HS-27A (cell line): Measurements from ENCODE around the gene FOSL1.

Experiments used
- DNase-seq: peaks from one replicate; pipeline ENCODE4 v3.0.0-alpha.2; 2012; ENCODE audit warnings: low read depth, missing footprints

FOSL1 gene

GRCh38 chr11:65900125-65900898, at the start of gene FOSL1:
TSS of gene FOSL1 (minus strand) at chr11:65900388. CDS start at chr11:65900339, 49 bp downstream.
- no peak for DNase-seq

GRCh38 chr11:65947603-65948125, 47.5 kb upstream of the FOSL1 start:
- DNase-seq = no peak

- DNase-seq = no peak
Observed at GRCh38 chr11:65947133-65947532, 46.9 kb upstream of the FOSL1 start.

- DNase-seq = no peak
Observed at GRCh38 chr11:65946655-65947054, 46.5 kb upstream of the FOSL1 start.

- DNase-seq = no peak
Observed at GRCh38 chr11:65945941-65946558, 45.9 kb upstream of the FOSL1 start.

GRCh38 chr11:65945430-65945911, 45.3 kb upstream of the FOSL1 start, which contains the start of gene TSGA10IP:
TSS of gene TSGA10IP (plus strand) at chr11:65945480. CDS start at chr11:65945676, 196 bp downstream.
- no peak for DNase-seq

- no peak for DNase-seq
Observed at GRCh38 chr11:65944767-65945166, 44.6 kb upstream of the FOSL1 start.

- DNase-seq = no peak
Observed at GRCh38 chr11:65944191-65944590, 44.0 kb upstream of the FOSL1 start.

- DNase-seq = no peak
Observed at GRCh38 chr11:65942531-65942930, 42.3 kb upstream of the FOSL1 start.

GRCh38 chr11:65941720-65942310, 41.6 kb upstream of the FOSL1 start:
- DNase-seq = no peak

GRCh38 chr11:65937766-65938165, 37.6 kb upstream of the FOSL1 start:
- DNase-seq = no peak

- no peak for DNase-seq
Observed at GRCh38 chr11:65934014-65934413, 33.8 kb upstream of the FOSL1 start.

- DNase-seq = no peak
Observed at GRCh38 chr11:65932558-65932919, 32.4 kb upstream of the FOSL1 start.

- no peak for DNase-seq
Observed at GRCh38 chr11:65931773-65932557, 31.8 kb upstream of the FOSL1 start.

- no peak for DNase-seq
Observed at GRCh38 chr11:65928667-65929066, 28.5 kb upstream of the FOSL1 start.

- DNase-seq = no peak
Observed at GRCh38 chr11:65927904-65928397, 27.8 kb upstream of the FOSL1 start.

GRCh38 chr11:65925397-65925796, 25.2 kb upstream of the FOSL1 start:
- no peak for DNase-seq

- no peak for DNase-seq
Observed at GRCh38 chr11:65922565-65922964, 22.4 kb upstream of the FOSL1 start.

- no peak for DNase-seq
Observed at GRCh38 chr11:65921876-65922275, 21.7 kb upstream of the FOSL1 start.

- DNase-seq = no peak
Observed at GRCh38 chr11:65921033-65921555, 20.9 kb upstream of the FOSL1 start.

GRCh38 chr11:65920372-65920802, 20.2 kb upstream of the FOSL1 start:
- DNase-seq = no peak
